Lower leg skin (tissue), 4 donors: ENCODE data around the gene NME3. TPM values are rescaled to one million over a fixed set of nuclear protein-coding genes. Genes with fewer than 3 reads are reported as not detected.

Source experiments
- DNase-seq, 2 donors: peaks; one replicate each; pipeline ENCODE4 v3.0.0-alpha.2; 2019; ENCODE audit warnings: low spot score in 2 of 2
- H3K4me3 ChIP-seq: fragments of 200-600 bp; sonication (generic); 2 replicates; pipeline ENCODE4 v1.5.1; 2017; ENCODE audit warnings: mild to moderate bottlenecking, low read depth; ENCODE audit not compliant: poor library complexity, severe bottlenecking
- POLR2A ChIP-seq, 2 donors: fragments of 450-650 bp; IDR thresholded peaks; one replicate each; pipeline ENCODE4 v1.6.1; 2016 to 2017; ENCODE audit warnings: antibody characterized with exemption in 2 of 2, mild to moderate bottlenecking in 1 of 2, moderate library complexity in 1 of 2
- WGBS, 2 donors: methylation state at CpG; one replicate each; pipeline ENCODE4 v1.1.5; 2018; 5-methylcytosine and 5-hydroxymethylcytosine counted together
- intact Hi-C: fragments of 100-400 bp; cut with DNase I; formaldehyde crosslinking; loops from one replicate; pipeline ENCODE4 v1.15.0; 2023; ENCODE audit warnings: low total_unique reads
- total RNA-seq, 4 donors: library from RNA; depleted of rRNA; stranded (reverse); fragments of >200 nt; gene quantifications; one replicate each; pipeline ENCODE4 v1.1.0, GENCODE V29; 2016
- TF ChIP-seq, protein P1 (sequence below), 3 donors: fragments of 450-650 bp; IDR thresholded peaks; one replicate each; pipeline ENCODE4 v1.5.1; 2016; ENCODE audit warnings: antibody characterized with exemption in 3 of 3, mild to moderate bottlenecking in 3 of 3, moderate library complexity in 2 of 3

The NME3 gene
- total RNA-seq, 4 donors from 2014 or later = 77.7 to 98.4 (median 85.8) TPM

DNA sequence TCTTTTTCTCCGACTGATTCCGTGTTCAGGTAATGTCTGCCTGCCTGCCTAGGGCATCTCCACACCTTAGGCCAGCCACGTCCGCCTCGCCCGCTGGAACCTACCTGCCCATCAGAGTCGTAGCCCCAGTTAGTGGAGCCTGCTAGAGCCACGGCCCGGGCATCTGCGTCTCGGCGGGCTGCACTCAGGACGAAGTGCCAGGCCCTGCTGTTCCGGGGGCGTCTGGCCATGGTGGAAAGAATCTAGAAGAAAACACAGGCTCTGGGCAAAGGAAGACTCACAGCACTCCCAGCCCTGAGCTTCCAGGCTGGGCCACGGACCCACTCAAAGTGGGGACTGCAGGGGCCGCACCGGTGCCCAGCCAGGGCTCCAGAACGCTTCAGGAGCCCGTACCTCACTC lies 9.9 kb upstream of the NME3 start:
- intact Hi-C loops = no loop called here
- TF ChIP-seq, protein P1, sequence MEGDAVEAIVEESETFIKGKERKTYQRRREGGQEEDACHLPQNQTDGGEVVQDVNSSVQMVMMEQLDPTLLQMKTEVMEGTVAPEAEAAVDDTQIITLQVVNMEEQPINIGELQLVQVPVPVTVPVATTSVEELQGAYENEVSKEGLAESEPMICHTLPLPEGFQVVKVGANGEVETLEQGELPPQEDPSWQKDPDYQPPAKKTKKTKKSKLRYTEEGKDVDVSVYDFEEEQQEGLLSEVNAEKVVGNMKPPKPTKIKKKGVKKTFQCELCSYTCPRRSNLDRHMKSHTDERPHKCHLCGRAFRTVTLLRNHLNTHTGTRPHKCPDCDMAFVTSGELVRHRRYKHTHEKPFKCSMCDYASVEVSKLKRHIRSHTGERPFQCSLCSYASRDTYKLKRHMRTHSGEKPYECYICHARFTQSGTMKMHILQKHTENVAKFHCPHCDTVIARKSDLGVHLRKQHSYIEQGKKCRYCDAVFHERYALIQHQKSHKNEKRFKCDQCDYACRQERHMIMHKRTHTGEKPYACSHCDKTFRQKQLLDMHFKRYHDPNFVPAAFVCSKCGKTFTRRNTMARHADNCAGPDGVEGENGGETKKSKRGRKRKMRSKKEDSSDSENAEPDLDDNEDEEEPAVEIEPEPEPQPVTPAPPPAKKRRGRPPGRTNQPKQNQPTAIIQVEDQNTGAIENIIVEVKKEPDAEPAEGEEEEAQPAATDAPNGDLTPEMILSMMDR (IDR thresholded peaks at IDR 0.05) = no peak
- no peak for TF ChIP-seq POLR2A (IDR thresholded peaks at IDR 0.05)
- DNase-seq = no peak
- H3K4me3 ChIP-seq = no peak overlapping the region
- 52 to 59% methylated on average over 8 to 20 of the region's 20 CpGs for WGBS, 2 donors

- 76 to 81% methylated on average over 6 of the region's 6 CpGs for WGBS, 2 donors
- intact Hi-C loops = no loop called here
- no peak for TF ChIP-seq POLR2A (IDR thresholded peaks at IDR 0.05)
- TF ChIP-seq, protein P1 (IDR thresholded peaks at IDR 0.05) = no peak
- DNase-seq = no peak
- no peak overlapping the region for H3K4me3 ChIP-seq
Observed at GRCh38 chr16:1780677-1781072, 9.3 kb upstream of the NME3 start.

- 79 to 80% methylated on average over 8 to 26 of the region's 27 CpGs for WGBS, 2 donors
- DNase-seq = no peak
- H3K4me3 ChIP-seq = no peak overlapping the region
Observed at GRCh38 chr16:1779741-1780676, 8.7 kb upstream of the NME3 start.

GRCh38 chr16:1779234-1779701 lies 7.9 kb upstream of the NME3 start:
- WGBS, 2 donors = 74 to 79% methylated on average over 6 of the region's 8 CpGs
- no peak for DNase-seq
- intact Hi-C loops = no loop called here

More at GRCh38 chr16:1779741-1780676, 8.7 kb upstream of the NME3 start:
- TF ChIP-seq POLR2A (IDR thresholded peaks at IDR 0.05) = no peak
- TF ChIP-seq, protein P1 (IDR thresholded peaks at IDR 0.05) = no peak
- intact Hi-C loops = no loop called here

DNA sequence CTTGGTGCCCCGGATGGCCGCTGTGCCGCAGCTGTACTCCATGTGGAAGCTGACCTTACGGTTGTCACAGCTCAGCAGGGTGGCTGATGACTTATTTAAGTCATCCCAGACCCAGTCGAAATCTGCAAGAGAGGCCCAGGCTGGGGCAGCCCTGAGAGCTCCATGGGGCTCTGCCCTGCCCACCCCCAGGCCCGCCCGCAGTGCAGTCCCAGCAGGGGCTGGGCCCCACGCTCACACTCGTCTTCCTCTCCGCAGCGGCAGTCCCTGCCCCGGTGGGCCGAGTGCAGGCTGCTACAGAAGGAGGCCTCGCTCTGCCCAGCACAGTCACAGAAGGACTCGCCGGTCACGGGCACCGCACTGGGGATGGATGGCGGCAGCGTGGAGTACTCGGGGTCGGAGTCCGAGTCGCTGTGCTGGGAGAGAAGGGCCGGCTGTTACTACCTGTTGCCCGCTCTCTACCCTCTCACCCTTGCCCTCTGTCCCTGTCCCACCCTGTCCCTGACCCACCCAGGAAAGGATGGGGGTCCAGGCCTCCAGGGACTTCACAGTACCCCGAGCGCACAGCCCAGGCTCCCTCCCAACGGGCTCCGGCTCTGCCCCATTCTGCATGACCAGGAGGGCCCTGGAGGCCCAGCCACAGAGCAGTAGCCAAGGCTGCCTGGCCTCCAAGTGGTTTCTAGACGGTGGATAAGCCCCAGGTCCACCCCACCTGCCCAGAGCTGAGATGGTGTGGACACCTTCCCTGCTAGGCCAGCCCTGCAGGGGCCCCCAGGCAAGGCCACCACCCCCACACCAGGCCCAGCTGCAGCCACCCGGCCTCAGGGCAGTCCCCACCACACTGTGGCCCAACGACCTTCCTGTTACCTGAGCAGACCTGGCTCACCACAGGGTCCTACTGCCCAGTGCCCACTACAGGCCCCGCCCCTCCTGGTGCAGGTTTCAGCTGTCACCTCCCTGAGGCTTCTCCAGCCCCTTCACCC lies 7.1 kb upstream of the NME3 start:
- no peak for DNase-seq
- no peak for TF ChIP-seq POLR2A (IDR thresholded peaks at IDR 0.05)
- TF ChIP-seq, protein P1 (IDR thresholded peaks at IDR 0.05) = no peak
- intact Hi-C loops = no loop called here
- WGBS, 2 donors = 85 to 91% methylated on average over 20 to 33 of the region's 34 CpGs
- no peak overlapping the region for H3K4me3 ChIP-seq

More at GRCh38 chr16:1779234-1779701, 7.9 kb upstream of the NME3 start:
- H3K4me3 ChIP-seq = no peak overlapping the region
- TF ChIP-seq, protein P1 (IDR thresholded peaks at IDR 0.05) = no peak
- TF ChIP-seq POLR2A (IDR thresholded peaks at IDR 0.05) = no peak
